Smooth muscle cell (in vitro differentiated cells): ENCODE data around the gene NKIRAS1. TPM values are rescaled to one million over a fixed set of nuclear protein-coding genes. Genes with fewer than 3 reads are reported as not detected.
A peak's percentile ranks its signal among the peaks of the same experiment; 100 is the strongest.

Experiments
- DNase-seq: peaks from one replicate; lab custom pipeline; 2025; ENCODE audit not compliant: unreplicated experiment; lab: John Stamatoyannopoulos, UW
- H2AFZ ChIP-seq: fragments of 200-600 bp; sonication (generic); 2 replicates; pipeline ENCODE4 v1.6.0; 2016; ENCODE audit warnings: antibody characterized with exemption, low read depth, mild to moderate bottlenecking
- H3F3A ChIP-seq: fragments of 200-600 bp; sonication (generic); 2 replicates; pipeline ENCODE4 v1.6.0; 2017; ENCODE audit warnings: antibody characterized with exemption, low read depth
- H3K27ac ChIP-seq: fragments of 200-600 bp; sonication (generic); 2 replicates; pipeline ENCODE4 v1.5.1; 2016; ENCODE audit warnings: low read depth, mild to moderate bottlenecking
- H3K27me3 ChIP-seq: fragments of 200-600 bp; sonication (generic); 2 replicates; pipeline ENCODE4 v1.6.1; 2016; ENCODE audit warnings: low read depth, mild to moderate bottlenecking
- H3K36me3 ChIP-seq: fragments of 200-600 bp; sonication (generic); 2 replicates; pipeline ENCODE4 v1.5.1; 2016; ENCODE audit warnings: low read depth
- H3K4me1 ChIP-seq: fragments of 200-600 bp; sonication (generic); 2 replicates; pipeline ENCODE4 v1.5.1; 2016; ENCODE audit warnings: low read depth
- H3K4me2 ChIP-seq: fragments of 200-600 bp; sonication (generic); 2 replicates; pipeline ENCODE4 v1.6.0; 2016; ENCODE audit warnings: mild to moderate bottlenecking
- H3K4me3 ChIP-seq: fragments of 200-600 bp; sonication (generic); 2 replicates; pipeline ENCODE4 v1.5.1; 2016; ENCODE audit warnings: mild to moderate bottlenecking
- H3K79me2 ChIP-seq: fragments of 200-600 bp; sonication (generic); 2 replicates; pipeline ENCODE4 v1.6.0; 2016; ENCODE audit warnings: low read depth, mild to moderate bottlenecking
- H3K9ac ChIP-seq: fragments of 200-600 bp; sonication (generic); 2 replicates; pipeline ENCODE4 v1.6.0; 2016; ENCODE audit warnings: low read depth
- H3K9me3 ChIP-seq: fragments of 200-600 bp; sonication (generic); replicated peaks from 2 replicates; pipeline ENCODE4 v1.5.1; 2016; ENCODE audit warnings: low read depth
- H4K20me1 ChIP-seq: fragments of 200-600 bp; sonication (generic); 2 replicates; pipeline ENCODE4 v1.6.0; 2016; ENCODE audit warnings: low read depth
- CTCF ChIP-seq: fragments of 200-600 bp; sonication (generic); IDR thresholded peaks from 2 replicates; pipeline ENCODE4 v1.5.1; 2017; ENCODE audit warnings: borderline replicate concordance, mild to moderate bottlenecking, antibody characterized with exemption; ENCODE audit not compliant: insufficient read depth, poor library complexity, severe bottlenecking
- WGBS: methylation state at CpG from one replicate; pipeline ENCODE4 v1.1.7; 2016; ENCODE audit warnings: low lambda C conversion rate; 5-methylcytosine and 5-hydroxymethylcytosine counted together
- polyA plus RNA-seq: library from polyadenylated mRNA; unstranded; fragments of >200 nt; fragmentation: Nextera tagmentation; extraction: Ambion mirVana; gene quantifications from 2 replicates; pipeline ENCODE4 v1.2.1, GENCODE V29; 2016
- total RNA-seq: library from RNA; depleted of rRNA; stranded (reverse); fragments of >200 nt; gene quantifications from 2 replicates; pipeline ENCODE4 v1.2.3, GENCODE V29; 2014

The NKIRAS1 gene
- total and polyA plus RNA-seq, 2 experiments from 2014 or later = 15.3 to 17.1 TPM

DNA sequence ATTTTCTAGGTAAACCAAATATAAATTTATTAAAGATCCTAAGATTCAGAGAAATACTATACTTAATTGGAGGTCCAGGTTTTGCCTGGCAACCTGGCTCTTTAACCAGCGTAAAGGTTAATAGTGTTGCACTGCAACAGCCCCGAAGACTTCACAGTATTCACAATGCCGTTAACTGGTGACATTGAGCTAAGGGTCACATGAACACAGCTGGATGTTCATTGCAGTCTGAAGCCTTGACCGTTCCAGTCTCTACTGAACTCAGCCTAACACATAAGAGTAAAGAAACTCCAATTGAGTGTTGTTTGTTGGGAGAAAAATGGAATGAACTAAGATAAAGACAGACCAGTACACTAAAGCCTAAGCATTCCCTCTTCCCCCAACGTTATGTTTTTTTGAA lies 26.8 kb downstream of the NKIRAS1 start:
- Histone ChIP-seq H3K4me1 (no peaks in the 10 kb centered on the region), H3K27ac (no peak overlapping the region), H3K27me3 (no peaks in the 10 kb centered on the region), H3K4me3 (no peak overlapping the region), H2AFZ (no peak overlapping the region), H3K79me2 (peaks cover 12% of the 10 kb centered on the region), H3K9ac (no peak overlapping the region), H3K4me2 (no peak overlapping the region), H4K20me1 (peaks cover 68% of the 10 kb centered on the region), H3K9me3 (no peaks in the 10 kb centered on the region), H3F3A (peaks cover 6% of the 10 kb centered on the region), H3K36me3 (no peaks in the 10 kb centered on the region)
- 86% methylated on average over 5 of the region's 5 CpGs for WGBS
- TF ChIP-seq CTCF = no peak
- no peak for DNase-seq

GRCh38 chr3:23889386-23889785 lies 27.4 kb downstream of the NKIRAS1 start:
- Histone ChIP-seq H2AFZ (no peak overlapping the region), H3K36me3 (no peaks in the 10 kb centered on the region), H4K20me1 (peaks cover 73% of the 10 kb centered on the region), H3K4me1 (no peaks in the 10 kb centered on the region), H3K9ac (no peak overlapping the region), H3K4me2 (no peak overlapping the region), H3K27me3 (no peaks in the 10 kb centered on the region), H3F3A (peaks cover 6% of the 10 kb centered on the region), H3K4me3 (no peak overlapping the region), H3K79me2 (peaks cover 12% of the 10 kb centered on the region), H3K9me3 (no peaks in the 10 kb centered on the region), H3K27ac (peak overlapping the region; percentile 1)
- no peak for TF ChIP-seq CTCF
- 91% methylated on average over 2 of the region's 2 CpGs for WGBS
- DNase-seq = no peak

DNA sequence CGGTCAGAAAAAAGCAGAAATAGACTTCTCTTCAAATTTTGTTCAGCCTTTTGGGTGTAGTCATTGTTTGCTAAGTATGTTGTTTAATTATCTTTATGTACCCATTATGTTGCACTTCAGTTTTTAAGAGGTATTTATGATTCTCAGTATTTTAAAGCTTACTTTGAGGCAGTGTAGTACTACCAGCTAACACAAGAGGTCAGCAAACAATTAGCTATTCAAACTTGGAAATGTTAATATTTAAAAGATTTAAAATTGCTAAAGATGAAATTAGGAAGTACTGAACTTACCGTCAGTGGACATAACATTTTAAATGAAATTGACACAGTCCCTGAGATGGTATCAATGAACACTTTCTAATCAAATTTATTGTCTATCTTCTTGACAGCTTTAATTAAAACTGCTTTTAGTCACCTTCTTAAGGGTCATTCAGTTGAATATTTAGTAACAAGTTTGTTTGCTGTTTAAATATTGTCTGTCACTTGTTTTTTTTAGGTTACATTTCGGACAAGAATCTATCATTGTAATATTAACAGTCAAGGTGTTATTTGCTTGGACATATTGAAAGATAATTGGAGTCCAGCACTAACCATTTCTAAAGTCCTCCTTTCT lies 28.1 kb downstream of the NKIRAS1 start:
- no peak for DNase-seq
- peak; percentile 84 for TF ChIP-seq CTCF
- Histone ChIP-seq H3K4me3 (no peak overlapping the region), H3K9me3 (no peaks in the 10 kb centered on the region), H3K9ac (no peak overlapping the region), H3K36me3 (no peaks in the 10 kb centered on the region), H3K4me2 (no peak overlapping the region), H3K79me2 (peaks cover 19% of the 10 kb centered on the region), H4K20me1 (peaks cover 80% of the 10 kb centered on the region), H3K4me1 (no peaks in the 10 kb centered on the region), H3F3A (peaks cover 6% of the 10 kb centered on the region), H3K27me3 (no peaks in the 10 kb centered on the region), H3K27ac (peak overlapping the region; percentile 1), H2AFZ (no peak overlapping the region)
- 87% methylated on average over 3 of the region's 3 CpGs for WGBS

- Histone ChIP-seq H3K79me2 (peaks cover 30% of the 10 kb centered on the region), H3K4me2 (no peak overlapping the region), H3K27me3 (no peaks in the 10 kb centered on the region), H2AFZ (no peak overlapping the region), H3K4me3 (no peak overlapping the region), H4K20me1 (peaks cover 92% of the 10 kb centered on the region), H3K9ac (no peak overlapping the region), H3K9me3 (no peaks in the 10 kb centered on the region), H3K27ac (no peak overlapping the region), H3F3A (peaks cover 6% of the 10 kb centered on the region), H3K36me3 (no peaks in the 10 kb centered on the region), H3K4me1 (no peaks in the 10 kb centered on the region)
- no peak for TF ChIP-seq CTCF
- no peak for DNase-seq
- 95% methylated on average over 3 of the region's 3 CpGs for WGBS
Measured at GRCh38 chr3:23886311-23886710, 30.5 kb downstream of the NKIRAS1 start.
